Stomach (tissue), 19 donors: ENCODE measurements around the gene USP11. TPM values are rescaled to one million over a fixed set of nuclear protein-coding genes. Genes with fewer than 3 reads are reported as not detected.

ENCODE experiments used
- DNase-seq, 2 donors: peaks; one replicate each; pipeline versions ENCODE4 v3.0.0 to v3.0.0-alpha.2; 2013 to 2019
- H3K27ac ChIP-seq, 5 donors: fragments of 200-600 bp in 4 of 5; sonication (generic) in 4 of 5; one replicate each; pipeline ENCODE4 v1.5.1; 2013 to 2019; ENCODE audit warnings: mild to moderate bottlenecking in 1 of 5, moderate library complexity in 1 of 5
- H3K27me3 ChIP-seq, 3 donors: fragments of 200-600 bp; sonication (generic); one replicate each; pipeline ENCODE4 v1.5.1; 2017 to 2019; ENCODE audit warnings: mixed run types in 1 of 3
- H3K36me3 ChIP-seq, 4 donors: fragments of 200-600 bp; sonication (generic); 1 replicate in 3 of 4; 2 replicates in 1 of 4; pipeline ENCODE4 v1.5.1; 2016 to 2019
- H3K4me1 ChIP-seq, 4 donors: fragments of 200-600 bp; sonication (generic); one replicate each; pipeline ENCODE4 v1.5.1; 2016 to 2019
- H3K4me3 ChIP-seq, 4 donors: fragments of 200-600 bp; sonication (generic) in 3 of 4; one replicate each; pipeline ENCODE4 v1.5.1; 2016 to 2019; ENCODE audit warnings: mild to moderate bottlenecking in 1 of 4
- H3K9me3 ChIP-seq, 4 donors: fragments of 200-600 bp; sonication (generic); one replicate each; pipeline ENCODE4 v1.5.1; 2016 to 2019
- EP300 ChIP-seq: sonication (generic); formaldehyde crosslinking; IDR thresholded peaks from one replicate; pipeline ENCODE4 v1.6.1; 2017; ENCODE audit warnings: antibody characterized with exemption
- POLR2A ChIP-seq, 4 donors: fragments of 450-650 bp; IDR thresholded peaks; one replicate each; pipeline ENCODE4 v1.6.1; 2016; ENCODE audit warnings: antibody characterized with exemption in 4 of 4, control low read depth in 2 of 4, mild to moderate bottlenecking in 1 of 4, moderate library complexity in 1 of 4
- POLR2AphosphoS5 ChIP-seq, 3 donors: sonication (generic); formaldehyde crosslinking; IDR thresholded peaks; one replicate each; pipeline ENCODE4 v1.6.1; 2016; ENCODE audit warnings: antibody characterized with exemption in 3 of 3
- WGBS, 5 donors: extraction: QIAGEN DNeasy Blood & Tissue Kit in 3 of 5; methylation state at CpG; one replicate each; pipeline versions ENCODE4 v1.1.5 to v1.1.7; 2013 to 2018; 5-methylcytosine and 5-hydroxymethylcytosine counted together
- intact Hi-C: fragments of 100-400 bp; cut with DNase I; formaldehyde crosslinking; loops from one replicate; pipeline ENCODE4 v1.15.1; 2023; ENCODE audit warnings: low total_unique reads
- long read RNA-seq, 10 donors: transcript quantifications; one replicate each; lab custom pipeline, GENCODE V29; 2026
- polyA plus RNA-seq, 3 donors: library from polyadenylated mRNA; stranded (reverse); fragments of 200-250 nt; gene quantifications; one replicate each; pipeline ENCODE4 v1.2.3, GENCODE V29; 2013
- total RNA-seq, 5 donors: library from RNA; depleted of rRNA; stranded (reverse); fragments of >200 nt; gene quantifications; one replicate each; pipeline versions ENCODE4 v1.1.0 to v1.2.3, GENCODE V29; 2014 to 2016
- TF ChIP-seq, protein P1 (sequence below), 7 experiments: fragments of 450-650 bp in 4 of 7; fragments of 200-600 bp in 3 of 7; sonication (generic) in 3 of 7; IDR thresholded peaks; one replicate each; pipeline ENCODE4 v1.5.1; 2016 to 2019; ENCODE audit warnings: antibody characterized with exemption in 7 of 7, control low read depth in 2 of 7, mild to moderate bottlenecking in 1 of 7
- donor health status: healthy with polysubstance abuse.
- donor health status: Bipolar disorder and iron deficiency.
- donor health status: healthy.

USP11 gene
- 10 to 100 TPM in 4 of 5 donors, 1 to 10 TPM in 1; 6.4 to 52.3 (median 23.8) TPM for total RNA-seq
- polyA plus RNA-seq: 10 to 100 TPM; 13.9 to 20.6 (median 14.4) TPM
- long read RNA-seq, donor 1, partial matches to known transcripts: 0 of 5 reads
- long read RNA-seq, donor 1, other reads (novel, unspliced or antisense): 0 of 5 reads
- long read RNA-seq, donor 2, transcript USP11-204 (21 exons, 3,515 nt): major isoform, 7 of 18 reads
- long read RNA-seq, donor 2, partial matches to known transcripts: 11 of 18 reads
- long read RNA-seq, donor 2, other reads (novel, unspliced or antisense): 0 of 18 reads
- long read RNA-seq, donor 3, transcript USP11-204 (21 exons, 3,515 nt): major isoform, 5 of 5 reads
- long read RNA-seq, donor 3, partial matches to known transcripts: 0 of 5 reads
- long read RNA-seq, donor 3, other reads (novel, unspliced or antisense): 0 of 5 reads
- long read RNA-seq, donor 4, partial matches to known transcripts: 0 of 1 reads
- long read RNA-seq, donor 4, other reads (novel, unspliced or antisense): 0 of 1 reads
- long read RNA-seq, donor 5, transcript USP11-204 (21 exons, 3,515 nt): major isoform, 9 of 21 reads
- long read RNA-seq, donor 5, partial matches to known transcripts: 12 of 21 reads
- long read RNA-seq, donor 5, other reads (novel, unspliced or antisense): 0 of 21 reads
- long read RNA-seq, donor 6, transcript USP11-204 (21 exons, 3,515 nt): major isoform, 12 of 38 reads
- long read RNA-seq, donor 6, partial matches to known transcripts: 24 of 38 reads
- long read RNA-seq, donor 6, other reads (novel, unspliced or antisense): 0 of 38 reads
- long read RNA-seq, donor 7, transcript USP11-204 (21 exons, 3,515 nt): major isoform, 10 of 17 reads
- long read RNA-seq, donor 7, partial matches to known transcripts: 6 of 17 reads
- long read RNA-seq, donor 7, other reads (novel, unspliced or antisense): 0 of 17 reads
- long read RNA-seq, donor 8, transcript USP11-204 (21 exons, 3,515 nt): major isoform, 10 of 16 reads
- long read RNA-seq, donor 8, partial matches to known transcripts: 6 of 16 reads
- long read RNA-seq, donor 8, other reads (novel, unspliced or antisense): 0 of 16 reads
- long read RNA-seq, donor 9, partial matches to known transcripts: 0 of 4 reads
- long read RNA-seq, donor 9, other reads (novel, unspliced or antisense): 0 of 4 reads
- long read RNA-seq, donor 10, partial matches to known transcripts: 0 of 3 reads
- long read RNA-seq, donor 10, other reads (novel, unspliced or antisense): 0 of 3 reads

DNA sequence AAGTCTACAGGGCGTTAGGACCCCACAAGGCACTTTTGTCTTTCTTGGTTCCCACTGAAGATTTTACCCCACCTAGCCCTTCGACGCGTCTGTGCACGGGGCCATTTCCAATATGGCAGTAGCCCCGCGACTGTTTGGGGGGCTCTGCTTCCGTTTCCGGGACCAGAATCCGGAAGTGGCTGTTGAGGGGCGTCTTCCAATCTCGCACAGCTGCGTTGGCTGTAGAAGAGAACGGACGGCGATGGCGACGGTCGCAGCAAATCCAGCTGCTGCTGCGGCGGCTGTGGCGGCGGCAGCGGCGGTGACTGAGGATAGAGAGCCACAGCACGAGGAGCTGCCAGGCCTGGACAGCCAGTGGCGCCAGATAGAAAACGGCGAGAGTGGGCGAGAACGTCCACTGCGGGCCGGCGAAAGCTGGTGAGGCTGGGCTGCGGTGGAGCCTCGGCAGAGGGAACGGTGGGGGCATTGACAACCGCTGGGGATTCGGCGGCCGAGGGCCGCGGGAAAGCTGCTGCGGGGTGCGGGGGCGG is at the start of gene USP11:
TSS of gene USP11 (plus strand) at position 207 of the 530 bp plus-strand sequence. CDS start at position 242, 35 bp downstream.
- WGBS, 5 donors: 0 to 32% (median 10%) methylated on average over 13 to 46 of the region's 46 CpGs
- intact Hi-C loops: no loop called here
- H3K27me3 ChIP-seq: peaks cover 0 to 15% (median 0%) of the 10 kb centered on the region in 3 donors
- peak within 1 kb of the TSS; percentile 49 to 67 (median 54) for H3K4me3 ChIP-seq
- H3K27ac ChIP-seq: peak within 1 kb of the TSS; percentile 90 to 98 (median 97)
- H3K4me1 ChIP-seq: peaks cover 0 to 7% (median 0%) of the 10 kb centered on the region in 4 donors
- TF ChIP-seq, protein P1, sequence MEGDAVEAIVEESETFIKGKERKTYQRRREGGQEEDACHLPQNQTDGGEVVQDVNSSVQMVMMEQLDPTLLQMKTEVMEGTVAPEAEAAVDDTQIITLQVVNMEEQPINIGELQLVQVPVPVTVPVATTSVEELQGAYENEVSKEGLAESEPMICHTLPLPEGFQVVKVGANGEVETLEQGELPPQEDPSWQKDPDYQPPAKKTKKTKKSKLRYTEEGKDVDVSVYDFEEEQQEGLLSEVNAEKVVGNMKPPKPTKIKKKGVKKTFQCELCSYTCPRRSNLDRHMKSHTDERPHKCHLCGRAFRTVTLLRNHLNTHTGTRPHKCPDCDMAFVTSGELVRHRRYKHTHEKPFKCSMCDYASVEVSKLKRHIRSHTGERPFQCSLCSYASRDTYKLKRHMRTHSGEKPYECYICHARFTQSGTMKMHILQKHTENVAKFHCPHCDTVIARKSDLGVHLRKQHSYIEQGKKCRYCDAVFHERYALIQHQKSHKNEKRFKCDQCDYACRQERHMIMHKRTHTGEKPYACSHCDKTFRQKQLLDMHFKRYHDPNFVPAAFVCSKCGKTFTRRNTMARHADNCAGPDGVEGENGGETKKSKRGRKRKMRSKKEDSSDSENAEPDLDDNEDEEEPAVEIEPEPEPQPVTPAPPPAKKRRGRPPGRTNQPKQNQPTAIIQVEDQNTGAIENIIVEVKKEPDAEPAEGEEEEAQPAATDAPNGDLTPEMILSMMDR (IDR thresholded peaks at IDR 0.05): no peak
- TF ChIP-seq POLR2A (IDR thresholded peaks at IDR 0.05) (peak in 1 of 4 donors; percentile 30), EP300 (no peak), POLR2AphosphoS5 (IDR thresholded peaks at IDR 0.05) (peak in 2 of 3 donors; percentile 66 to 85)
- peak; percentile 38 to 89 for DNase-seq
- H3K36me3 ChIP-seq: peaks cover 8 to 20% (median 18%) of the 10 kb centered on the region in 4 donors
- no peaks in the 10 kb centered on the region for H3K9me3 ChIP-seq

DNA sequence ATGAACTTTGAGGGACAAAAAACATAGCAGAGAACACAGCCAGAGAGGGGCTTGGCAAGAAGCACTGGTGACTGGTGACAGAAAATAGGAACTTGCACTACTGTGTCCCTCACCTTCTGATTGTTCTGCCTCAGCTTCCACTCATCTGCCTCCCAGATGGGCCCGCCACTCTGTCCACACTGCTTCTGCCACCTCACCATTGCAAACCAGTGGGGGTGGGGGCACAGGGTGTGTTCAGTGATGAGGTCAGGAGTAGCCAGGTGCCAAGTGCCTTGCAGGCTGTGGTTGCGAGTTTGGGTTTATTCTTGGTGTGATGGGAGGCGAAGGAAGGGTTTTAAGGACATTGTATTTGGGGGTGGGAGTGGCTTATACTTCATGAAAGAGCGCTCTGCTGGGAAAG is 48.3 kb upstream of the USP11 start:
- H3K9me3 ChIP-seq: no peaks in the 10 kb centered on the region
- TF ChIP-seq POLR2A (IDR thresholded peaks at IDR 0.05) (no peak), POLR2AphosphoS5 (IDR thresholded peaks at IDR 0.05) (no peak), EP300 (no peak)
- TF ChIP-seq, protein P1 (IDR thresholded peaks at IDR 0.05): no peak
- no peak for DNase-seq
- H3K36me3 ChIP-seq: peaks cover 40 to 84% (median 78%) of the 10 kb centered on the region in 4 donors
- H3K27ac ChIP-seq: no peak overlapping the region
- H3K4me3 ChIP-seq: no peak overlapping the region
- H3K27me3 ChIP-seq: peaks cover 0 to 24% (median 0%) of the 10 kb centered on the region in 3 donors
- intact Hi-C loops: no loop called here
- WGBS, 5 donors: 80 to 93% (median 89%) methylated on average over 1 to 4 of the region's 4 CpGs
- H3K4me1 ChIP-seq: no peaks in the 10 kb centered on the region

DNA sequence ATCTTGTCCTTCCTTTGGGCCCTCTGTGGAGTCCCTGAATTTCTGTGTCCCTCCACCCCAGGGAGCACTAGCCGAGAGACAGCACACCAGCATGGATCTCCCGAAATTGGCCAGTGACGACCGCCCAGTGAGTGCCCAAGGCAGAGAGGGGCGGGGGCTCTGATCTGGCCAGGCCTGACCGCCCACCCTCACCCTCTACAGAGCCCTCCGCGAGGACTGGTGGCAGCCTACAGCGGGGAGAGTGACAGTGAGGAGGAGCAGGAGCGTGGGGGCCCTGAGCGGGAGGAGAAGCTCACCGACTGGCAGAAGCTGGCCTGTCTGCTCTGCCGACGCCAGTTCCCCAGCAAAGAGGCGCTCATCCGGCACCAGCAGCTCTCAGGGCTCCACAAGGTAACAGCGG is 47.6 kb upstream of the USP11 start:
- DNase-seq: no peak
- intact Hi-C loops: no loop called here
- H3K4me3 ChIP-seq: no peak overlapping the region
- no peak for TF ChIP-seq POLR2AphosphoS5 (IDR thresholded peaks at IDR 0.05)
- H3K4me1 ChIP-seq: peaks cover 0 to 2% (median under 1%) of the 10 kb centered on the region in 4 donors
- no peak overlapping the region for H3K27ac ChIP-seq
- H3K27me3 ChIP-seq: peaks cover 0 to 24% (median 0%) of the 10 kb centered on the region in 3 donors
- no peaks in the 10 kb centered on the region for H3K9me3 ChIP-seq
- peaks cover 33 to 76% (median 70%) of the 10 kb centered on the region in 4 donors for H3K36me3 ChIP-seq
- WGBS, 5 donors: 88 to 96% (median 92%) methylated on average over 5 to 17 of the region's 17 CpGs

DNA sequence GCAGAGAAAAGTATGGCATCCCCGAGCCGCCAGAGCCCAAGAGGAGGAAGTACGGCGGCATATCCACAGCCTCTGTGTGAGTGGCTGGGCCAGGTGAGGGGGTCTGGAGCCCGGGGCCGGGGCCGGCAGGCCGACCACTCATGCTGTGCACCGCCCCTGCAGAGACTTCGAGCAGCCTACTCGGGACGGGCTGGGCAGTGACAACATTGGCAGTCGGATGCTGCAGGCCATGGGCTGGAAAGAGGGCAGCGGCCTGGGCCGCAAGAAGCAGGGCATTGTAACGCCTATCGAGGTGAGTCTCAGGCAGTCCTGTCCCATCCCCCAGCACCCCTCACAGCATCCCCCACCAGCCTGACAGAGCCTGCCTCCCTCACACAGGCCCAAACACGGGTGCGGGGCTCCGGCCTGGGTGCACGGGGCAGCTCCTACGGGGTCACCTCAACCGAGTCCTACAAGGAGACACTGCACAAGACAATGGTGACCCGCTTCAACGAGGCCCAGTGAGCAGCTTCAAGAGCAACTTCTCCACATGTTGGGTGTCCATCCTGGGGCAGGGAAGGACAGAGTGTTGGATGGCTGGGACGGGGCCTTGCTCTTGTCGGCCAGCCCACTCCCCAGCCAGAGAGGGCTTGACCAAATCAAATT is 46.6 kb upstream of the USP11 start:
- WGBS, 5 donors: 85 to 94% (median 91%) methylated on average over 7 to 27 of the region's 27 CpGs
- Histone ChIP-seq H3K4me1 (peaks cover 0 to 10% (median 6%) of the 10 kb centered on the region in 4 donors), H3K9me3 (no peaks in the 10 kb centered on the region), H3K36me3 (peaks cover 27 to 66% (median 60%) of the 10 kb centered on the region in 4 donors), H3K27me3 (peaks cover 0 to 33% (median 0%) of the 10 kb centered on the region in 3 donors), H3K27ac (no peak overlapping the region), H3K4me3 (no peak overlapping the region)
- DNase-seq: no peak
- no peak for TF ChIP-seq POLR2AphosphoS5 (IDR thresholded peaks at IDR 0.05)
- TF ChIP-seq, protein P1 (IDR thresholded peaks at IDR 0.05): no peak
- no peak for TF ChIP-seq POLR2A (IDR thresholded peaks at IDR 0.05)
- TF ChIP-seq EP300: no peak
- intact Hi-C loops: no loop called here
